Measurements from ENCODE around the gene MBOAT2.
A peak's percentile ranks its signal among the peaks of the same experiment; 100 is the strongest.

Gene MBOAT2

GRCh38 chr2:8886876-8887275, 116.6 kb downstream of the MBOAT2 start:
- H4K20me1 ChIP-seq (ENCODE audit: insufficient read depth, low read length, poor library complexity, severe bottlenecking): peaks cover 10% of the 10 kb centered on the region

GRCh38 chr2:8886202-8886518, 117.3 kb downstream of the MBOAT2 start:
- Histone ChIP-seq H3K79me2 (ENCODE audit: insufficient read depth, low read length) (no peaks in the 10 kb centered on the region), H3K9ac (ENCODE audit: low read depth, low read length, poor library complexity, severe bottlenecking) (no peak overlapping the region), H3K27me3 (ENCODE audit: insufficient read depth, low read length, poor library complexity, severe bottlenecking) (no peaks in the 10 kb centered on the region), H3F3A (ENCODE audit: low read depth) (peaks cover 3% of the 10 kb centered on the region; the same call in 1 of the 2 replicates), H3K36me3 (ENCODE audit: insufficient read depth, low read length) (peaks cover 3% of the 10 kb centered on the region; the same call in 1 of the 2 replicates), H3K4me2 (ENCODE audit: low read depth, low read length, poor library complexity, severe bottlenecking) (peak overlapping the region; percentile 83), H3K4me1 (ENCODE audit: insufficient read depth, low read length, poor library complexity, severe bottlenecking) (peaks cover 37% of the 10 kb centered on the region), H4K20me1 (ENCODE audit: insufficient read depth, low read length, poor library complexity, severe bottlenecking) (peaks cover 10% of the 10 kb centered on the region), H3K9me3 (ENCODE audit: insufficient read depth, low read depth, low read length) (no peaks in the 10 kb centered on the region), H3K9me2 (replicated peaks; ENCODE audit: low read depth, low read length) (no peaks in the 10 kb centered on the region), H3K4me3 (ENCODE audit: low read length, poor library complexity, severe bottlenecking) (no peak overlapping the region), H2AFZ (ENCODE audit: low read length) (no peak overlapping the region)
- no peak for TF ChIP-seq CTCF (conservative IDR thresholded peaks at IDR 0.05; ENCODE audit: low read length)
- no peak for TF ChIP-seq EZH2phosphoT487 (IDR thresholded peaks at IDR 0.05; ENCODE audit: borderline replicate concordance)

More at GRCh38 chr2:8886876-8887275, 116.6 kb downstream of the MBOAT2 start:
- Histone ChIP-seq H3K4me2 (ENCODE audit: low read depth, low read length, poor library complexity, severe bottlenecking) (peak overlapping the region; percentile 83), H3K9me3 (ENCODE audit: insufficient read depth, low read depth, low read length) (no peaks in the 10 kb centered on the region), H3K79me2 (ENCODE audit: insufficient read depth, low read length) (no peaks in the 10 kb centered on the region), H3K9ac (ENCODE audit: low read depth, low read length, poor library complexity, severe bottlenecking) (peak overlapping the region; percentile 8), H3K27me3 (ENCODE audit: insufficient read depth, low read length, poor library complexity, severe bottlenecking) (no peaks in the 10 kb centered on the region), H3K4me1 (ENCODE audit: insufficient read depth, low read length, poor library complexity, severe bottlenecking) (peaks cover 37% of the 10 kb centered on the region), H3K4me3 (ENCODE audit: low read length, poor library complexity, severe bottlenecking) (peak overlapping the region; percentile 53), H3K36me3 (ENCODE audit: insufficient read depth, low read length) (no peaks in the 10 kb centered on the region), H3F3A (ENCODE audit: low read depth) (peaks cover 3% of the 10 kb centered on the region; the same call in 1 of the 2 replicates), H3K9me2 (replicated peaks; ENCODE audit: low read depth, low read length) (no peaks in the 10 kb centered on the region), H2AFZ (ENCODE audit: low read length) (no peak overlapping the region)
- no peak for TF ChIP-seq EZH2phosphoT487 (IDR thresholded peaks at IDR 0.05; ENCODE audit: borderline replicate concordance)
- TF ChIP-seq CTCF (conservative IDR thresholded peaks at IDR 0.05; ENCODE audit: low read length): no peak

GRCh38 chr2:8885449-8886201, 117.9 kb downstream of the MBOAT2 start:
- Histone ChIP-seq H3K9me2 (replicated peaks; ENCODE audit: low read depth, low read length) (no peaks in the 10 kb centered on the region), H3K36me3 (ENCODE audit: insufficient read depth, low read length) (peaks cover 9% of the 10 kb centered on the region; the same call in 1 of the 2 replicates), H3K9ac (ENCODE audit: low read depth, low read length, poor library complexity, severe bottlenecking) (no peak overlapping the region), H3F3A (ENCODE audit: low read depth) (peaks cover 3% of the 10 kb centered on the region; the same call in 1 of the 2 replicates), H2AFZ (ENCODE audit: low read length) (no peak overlapping the region), H3K79me2 (ENCODE audit: insufficient read depth, low read length) (no peaks in the 10 kb centered on the region), H3K27me3 (ENCODE audit: insufficient read depth, low read length, poor library complexity, severe bottlenecking) (no peaks in the 10 kb centered on the region), H3K4me3 (ENCODE audit: low read length, poor library complexity, severe bottlenecking) (no peak overlapping the region), H3K9me3 (ENCODE audit: insufficient read depth, low read depth, low read length) (no peaks in the 10 kb centered on the region), H3K4me2 (ENCODE audit: low read depth, low read length, poor library complexity, severe bottlenecking) (peak overlapping the region; percentile 83), H4K20me1 (ENCODE audit: insufficient read depth, low read length, poor library complexity, severe bottlenecking) (peaks cover 10% of the 10 kb centered on the region), H3K4me1 (ENCODE audit: insufficient read depth, low read length, poor library complexity, severe bottlenecking) (peaks cover 37% of the 10 kb centered on the region)
- TF ChIP-seq EZH2phosphoT487 (IDR thresholded peaks at IDR 0.05; ENCODE audit: borderline replicate concordance): no peak
- TF ChIP-seq CTCF (conservative IDR thresholded peaks at IDR 0.05; ENCODE audit: low read length): no peak

Data from Loucy (cell line).